IMR-90 (cell line): ENCODE data around the gene KRTAP10-5. TPM values are rescaled to one million over a fixed set of nuclear protein-coding genes. Genes with fewer than 3 reads are reported as not detected.

Experiments used
- ATAC-seq: fragments of 200-7000 bp; cut with Tn5 transposase; 2 replicates; pipeline ENCODE4 v1.9.1; 2020; ENCODE audit warnings: low read depth, mild to moderate bottlenecking, moderate library complexity
- BruUV-seq: library from RNA; stranded (reverse); fragments of 400-500 nt; replicated peaks from 2 replicates; lab custom pipeline; 2021; lab: Mats Ljungman, UMichigan
- CTCF ChIA-PET: fragments of 300-600 bp; formaldehyde crosslinking; extraction: SDS; loops from one replicate; lab custom pipeline; 2021; ENCODE audit warnings: antibody characterized with exemption; lab: Yijun Ruan, JAX
- POLR2A ChIA-PET: fragments of 300-600 bp; sonication (Branson Sonifier 250); formaldehyde crosslinking; loops from one replicate; lab custom pipeline; 2022; ENCODE audit warnings: antibody characterized with exemption; ENCODE audit not compliant: unreplicated experiment; lab: Charles Lee
- DNase-seq: peaks from one replicate; pipeline ENCODE4 v3.0.0; 2013
- H2AFZ ChIP-seq: replicated peaks from 2 replicates; pipeline ENCODE3; 2013; ENCODE audit warnings: low read length, mild to moderate bottlenecking; ENCODE audit not compliant: poor library complexity
- H2AK5ac ChIP-seq: 2 replicates; pipeline ENCODE4 v1.6.1; 2013; ENCODE audit warnings: low read depth, low read length, inconsistent platforms
- H2AK9ac ChIP-seq: replicated peaks from 2 replicates; pipeline ENCODE3; 2013; ENCODE audit warnings: mild to moderate bottlenecking, low read depth, low read length, moderate library complexity; ENCODE audit not compliant: poor library complexity
- H2BK120ac ChIP-seq: 2 replicates; pipeline ENCODE4 v1.6.1; 2013; ENCODE audit warnings: low read depth, low read length, inconsistent platforms
- H2BK15ac ChIP-seq: 3 replicates; pipeline ENCODE4 v1.6.1; 2013; ENCODE audit warnings: low read depth, low read length, inconsistent platforms
- H2BK20ac ChIP-seq: 2 replicates; pipeline ENCODE4 v1.6.1; 2013; ENCODE audit warnings: low read depth, mild to moderate bottlenecking, inconsistent platforms, low read length, moderate library complexity
- H2BK5ac ChIP-seq: 2 replicates; pipeline ENCODE4 v1.6.1; 2013; ENCODE audit warnings: mild to moderate bottlenecking, low read depth, low read length, inconsistent platforms; ENCODE audit not compliant: poor library complexity, severe bottlenecking
- H3K14ac ChIP-seq: replicated peaks from 2 replicates; pipeline ENCODE4 v1.6.1; 2013; ENCODE audit warnings: low read depth, low read length, inconsistent platforms
- H3K18ac ChIP-seq: 2 replicates; pipeline ENCODE4 v1.6.1; 2013; ENCODE audit warnings: low read depth, low read length, control low read depth
- H3K23ac ChIP-seq: 2 replicates; pipeline ENCODE4 v1.6.1; 2013; ENCODE audit warnings: low read depth, low read length, inconsistent platforms
- H3K27ac ChIP-seq: 2 replicates; pipeline ENCODE4 v1.5.1; 2013; ENCODE audit warnings: mild to moderate bottlenecking, control low read depth, low read length; ENCODE audit not compliant: insufficient read depth
- H3K27me3 ChIP-seq: 2 replicates; pipeline ENCODE4 v1.6.1; 2013; ENCODE audit warnings: low read length; ENCODE audit not compliant: control insufficient read depth, insufficient read depth
- H3K36me3 ChIP-seq: 2 replicates; pipeline ENCODE4 v1.6.1; 2013; ENCODE audit warnings: low read length, mixed read lengths; ENCODE audit not compliant: control insufficient read depth, insufficient read depth
- H3K4ac ChIP-seq: 2 replicates; pipeline ENCODE4 v1.6.1; 2013; ENCODE audit warnings: low read depth, low read length, inconsistent platforms
- H3K4me1 ChIP-seq: 2 replicates; pipeline ENCODE4 v1.6.1; 2013; ENCODE audit warnings: low read length, mixed read lengths; ENCODE audit not compliant: control insufficient read depth, insufficient read depth
- H3K4me2 ChIP-seq: 2 replicates; pipeline ENCODE4 v1.6.1; 2013; ENCODE audit warnings: low read depth, mild to moderate bottlenecking, control low read depth, low read length, moderate library complexity
- H3K4me3 ChIP-seq: 2 replicates; pipeline ENCODE4 v1.5.1; 2013; ENCODE audit warnings: low read depth, mild to moderate bottlenecking, control low read depth, low read length, moderate library complexity; ENCODE audit not compliant: insufficient read depth
- H3K56ac ChIP-seq: 2 replicates; pipeline ENCODE4 v1.6.1; 2013; ENCODE audit warnings: low read length, inconsistent platforms; ENCODE audit not compliant: insufficient read depth; ENCODE audit errors: extremely low read depth
- H3K79me1 ChIP-seq, 2 experiments: 2 replicates each; pipeline ENCODE4 v1.6.1; 2013; ENCODE audit warnings: low read length in 2 of 2, inconsistent platforms in 1 of 2, low read depth in 1 of 2
- H3K9ac ChIP-seq: 2 replicates; pipeline ENCODE4 v1.6.1; 2013; ENCODE audit warnings: low read depth, low read length, control low read depth
- H3K9me1 ChIP-seq: 2 replicates; pipeline ENCODE4 v1.6.1; 2013; ENCODE audit warnings: low read length, inconsistent platforms; ENCODE audit not compliant: insufficient read depth
- H3K9me3 ChIP-seq: 2 replicates; pipeline ENCODE4 v1.6.1; 2013; ENCODE audit warnings: low read length; ENCODE audit not compliant: control insufficient read depth, insufficient read depth
- H4K20me1 ChIP-seq: 2 replicates; pipeline ENCODE4 v1.6.1; 2013; ENCODE audit warnings: low read length, inconsistent platforms; ENCODE audit not compliant: insufficient read depth
- H4K5ac ChIP-seq: 2 replicates; pipeline ENCODE4 v1.6.1; 2013; ENCODE audit warnings: mild to moderate bottlenecking, low read depth, low read length, control low read depth
- H4K8ac ChIP-seq, 2 experiments: 2 replicates each; pipeline ENCODE4 v1.6.1; 2013; ENCODE audit warnings: low read depth in 2 of 2, low read length in 2 of 2, control low read depth in 1 of 2, inconsistent platforms in 1 of 2
- H4K91ac ChIP-seq: 2 replicates; pipeline ENCODE4 v1.6.1; 2013; ENCODE audit warnings: low read depth, low read length, inconsistent platforms; ENCODE audit not compliant: insufficient read depth
- BHLHE40 ChIP-seq: fragments of 150-350 bp; IDR thresholded peaks from 2 replicates; pipeline ENCODE4 v1.6.1; 2016; ENCODE audit warnings: mild to moderate bottlenecking, low read depth, low read length
- CEBPB ChIP-seq: IDR thresholded peaks from 2 replicates; pipeline ENCODE4 v1.6.1; 2012; ENCODE audit warnings: low read depth, low read length, improper control_type of control experiment
- CHD1 ChIP-seq: IDR thresholded peaks from 2 replicates; pipeline ENCODE4 v1.6.1; 2012; ENCODE audit warnings: low read depth, low read length, improper control_type of control experiment
- FOS ChIP-seq: fragments of 150-350 bp; IDR thresholded peaks from 2 replicates; pipeline ENCODE4 v1.6.1; 2016; ENCODE audit warnings: low read depth, low read length
- MAFK ChIP-seq: IDR thresholded peaks from 2 replicates; pipeline ENCODE4 v1.6.1; 2012; ENCODE audit warnings: low read depth, low read length, improper control_type of control experiment
- MAZ ChIP-seq: IDR thresholded peaks from 2 replicates; pipeline ENCODE4 v1.6.1; 2012; ENCODE audit warnings: low read depth, mild to moderate bottlenecking, low read length, improper control_type of control experiment, moderate library complexity, borderline replicate concordance
- MXI1 ChIP-seq: IDR thresholded peaks from 2 replicates; pipeline ENCODE4 v1.6.1; 2012; ENCODE audit warnings: low read depth, mild to moderate bottlenecking, low read length, moderate library complexity, borderline replicate concordance
- NFE2L2 ChIP-seq: fragments of 150-350 bp; IDR thresholded peaks from 2 replicates; pipeline ENCODE4 v1.6.1; 2016; ENCODE audit warnings: low read depth, mild to moderate bottlenecking, low read length
- POLR2A ChIP-seq: IDR thresholded peaks from 2 replicates; pipeline ENCODE4 v1.6.1; 2012; ENCODE audit warnings: mild to moderate bottlenecking, low read depth, low read length
- RAD21 ChIP-seq: IDR thresholded peaks from 2 replicates; pipeline ENCODE4 v1.6.1; 2012; ENCODE audit warnings: low read length, improper control_type of control experiment
- RCOR1 ChIP-seq: IDR thresholded peaks from 2 replicates; pipeline ENCODE4 v1.6.1; 2012; ENCODE audit warnings: mild to moderate bottlenecking, low read length, improper control_type of control experiment; ENCODE audit not compliant: insufficient replicate concordance
- RFX5 ChIP-seq: IDR thresholded peaks from 2 replicates; pipeline ENCODE4 v1.8.0; 2012; ENCODE audit warnings: low read depth, mild to moderate bottlenecking, low read length, moderate library complexity
- SMC3 ChIP-seq: fragments of 150-350 bp; IDR thresholded peaks from 2 replicates; pipeline ENCODE4 v1.6.1; 2016; ENCODE audit warnings: low read depth, mild to moderate bottlenecking, antibody characterized with exemption, low read length, moderate library complexity
- WGBS, 2 experiments: methylation state at CpG; one replicate each; pipeline versions ENCODE4 v1.1.5 to v1.1.7; 2013; ENCODE audit warnings: missing lambda C conversion rate in 2 of 2; ENCODE audit not compliant: insufficient read length in 1 of 2; ENCODE audit errors: extremely low coverage in 2 of 2; 5-methylcytosine and 5-hydroxymethylcytosine counted together
- dilution Hi-C: fragments of 300-500 bp; cut with HindIII; formaldehyde crosslinking; loops from one replicate; pipeline ENCODE4 v1.14.3; 2018; ENCODE audit warnings: low sequenced_read_pairs; ENCODE audit not compliant: unreplicated experiment
- in situ Hi-C: fragments of 300-500 bp; cut with MboI; formaldehyde crosslinking; loops from 3 replicates; pipeline ENCODE4 v1.14.3; 2019; ENCODE audit warnings: low sequenced_read_pairs, inconsistent platforms, mixed read lengths
- intact Hi-C: fragments of 100-400 bp; cut with micrococcal nuclease; formaldehyde crosslinking; loops from 2 replicates; pipeline ENCODE4 v1.10.0; 2022
- polyA plus RNA-seq, 3 experiments: library from polyadenylated mRNA; depleted of rRNA; stranded (reverse); fragments of >200 nt; gene quantifications; 2 replicates each; pipeline ENCODE4 v1.2.3, GENCODE V29; 2012; ENCODE audit warnings: low replicate concordance in 1 of 3
- total RNA-seq: library from RNA; depleted of rRNA; stranded (reverse); fragments of >200 nt; gene quantifications from 2 replicates; pipeline ENCODE4 v1.2.3, GENCODE V29; 2012
- TF ChIP-seq, protein P1 (sequence below): fragments of 150-350 bp; IDR thresholded peaks from 2 replicates; pipeline ENCODE4 v1.6.1; 2016; ENCODE audit warnings: low read depth, mild to moderate bottlenecking, low read length, moderate library complexity, borderline replicate concordance
- TF ChIP-seq, protein P2 (sequence below): conservative IDR thresholded peaks from 2 replicates; pipeline ENCODE4 v1.5.1; 2012; ENCODE audit warnings: mild to moderate bottlenecking, low read depth, low read length, improper control_type of control experiment
- TF ChIP-seq, protein P3 (sequence below): fragments of 150-350 bp; IDR thresholded peaks from 2 replicates; pipeline ENCODE4 v1.6.1; 2017; ENCODE audit warnings: mild to moderate bottlenecking, antibody characterized with exemption, low read length, low read depth

Gene KRTAP10-5
- total and polyA plus RNA-seq, 2 of the 4 experiments (the other 2 are of a cell fraction): not detected

GRCh38 chr21:44544566-44544965 lies 35.8 kb downstream of the KRTAP10-5 start:
- Histone ChIP-seq H3K23ac (no peak overlapping the region), H3K9ac (no peak overlapping the region), H2AK5ac (no peak overlapping the region), H4K91ac (no peak overlapping the region), H4K8ac (no peak overlapping the region), H3K4me3 (no peak overlapping the region), H3K36me3 (no peaks in the 10 kb centered on the region), H3K18ac (no peak overlapping the region), H3K56ac (no peak overlapping the region), H3K9me3 (peaks cover 2% of the 10 kb centered on the region), H2AK9ac (no peak overlapping the region), H3K27me3 (peaks cover 8% of the 10 kb centered on the region), H3K27ac (no peak overlapping the region), H2BK15ac (no peak overlapping the region), H3K4me2 (no peak overlapping the region), H2AFZ (no peak overlapping the region), H3K4ac (no peak overlapping the region), H2BK20ac (no peak overlapping the region), H2BK120ac (no peak overlapping the region), H4K20me1 (no peaks in the 10 kb centered on the region), H4K5ac (no peak overlapping the region), H3K4me1 (no peaks in the 10 kb centered on the region), H2BK5ac (no peak overlapping the region), H3K14ac (no peak overlapping the region), H3K79me1 (no peaks in the 10 kb centered on the region), H3K9me1 (no peaks in the 10 kb centered on the region)
- DNase-seq (no peak), ATAC-seq (no peak)
- TF ChIP-seq NFE2L2 (no peak), RFX5 (no peak), MAFK (no peak), MAZ (no peak), MXI1 (no peak), POLR2A (no peak), FOS (no peak), CHD1 (no peak), SMC3 (no peak), RCOR1 (no peak), RAD21 (no peak), CEBPB (no peak), BHLHE40 (no peak)
- TF ChIP-seq, protein P1, sequence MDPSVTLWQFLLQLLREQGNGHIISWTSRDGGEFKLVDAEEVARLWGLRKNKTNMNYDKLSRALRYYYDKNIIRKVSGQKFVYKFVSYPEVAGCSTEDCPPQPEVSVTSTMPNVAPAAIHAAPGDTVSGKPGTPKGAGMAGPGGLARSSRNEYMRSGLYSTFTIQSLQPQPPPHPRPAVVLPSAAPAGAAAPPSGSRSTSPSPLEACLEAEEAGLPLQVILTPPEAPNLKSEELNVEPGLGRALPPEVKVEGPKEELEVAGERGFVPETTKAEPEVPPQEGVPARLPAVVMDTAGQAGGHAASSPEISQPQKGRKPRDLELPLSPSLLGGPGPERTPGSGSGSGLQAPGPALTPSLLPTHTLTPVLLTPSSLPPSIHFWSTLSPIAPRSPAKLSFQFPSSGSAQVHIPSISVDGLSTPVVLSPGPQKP: no peak
- TF ChIP-seq, protein P2, sequence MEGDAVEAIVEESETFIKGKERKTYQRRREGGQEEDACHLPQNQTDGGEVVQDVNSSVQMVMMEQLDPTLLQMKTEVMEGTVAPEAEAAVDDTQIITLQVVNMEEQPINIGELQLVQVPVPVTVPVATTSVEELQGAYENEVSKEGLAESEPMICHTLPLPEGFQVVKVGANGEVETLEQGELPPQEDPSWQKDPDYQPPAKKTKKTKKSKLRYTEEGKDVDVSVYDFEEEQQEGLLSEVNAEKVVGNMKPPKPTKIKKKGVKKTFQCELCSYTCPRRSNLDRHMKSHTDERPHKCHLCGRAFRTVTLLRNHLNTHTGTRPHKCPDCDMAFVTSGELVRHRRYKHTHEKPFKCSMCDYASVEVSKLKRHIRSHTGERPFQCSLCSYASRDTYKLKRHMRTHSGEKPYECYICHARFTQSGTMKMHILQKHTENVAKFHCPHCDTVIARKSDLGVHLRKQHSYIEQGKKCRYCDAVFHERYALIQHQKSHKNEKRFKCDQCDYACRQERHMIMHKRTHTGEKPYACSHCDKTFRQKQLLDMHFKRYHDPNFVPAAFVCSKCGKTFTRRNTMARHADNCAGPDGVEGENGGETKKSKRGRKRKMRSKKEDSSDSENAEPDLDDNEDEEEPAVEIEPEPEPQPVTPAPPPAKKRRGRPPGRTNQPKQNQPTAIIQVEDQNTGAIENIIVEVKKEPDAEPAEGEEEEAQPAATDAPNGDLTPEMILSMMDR: no peak
- TF ChIP-seq, protein P3, sequence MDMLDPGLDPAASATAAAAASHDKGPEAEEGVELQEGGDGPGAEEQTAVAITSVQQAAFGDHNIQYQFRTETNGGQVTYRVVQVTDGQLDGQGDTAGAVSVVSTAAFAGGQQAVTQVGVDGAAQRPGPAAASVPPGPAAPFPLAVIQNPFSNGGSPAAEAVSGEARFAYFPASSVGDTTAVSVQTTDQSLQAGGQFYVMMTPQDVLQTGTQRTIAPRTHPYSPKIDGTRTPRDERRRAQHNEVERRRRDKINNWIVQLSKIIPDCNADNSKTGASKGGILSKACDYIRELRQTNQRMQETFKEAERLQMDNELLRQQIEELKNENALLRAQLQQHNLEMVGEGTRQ: no peak
- dilution Hi-C loops (no loop called here), intact Hi-C loops (no loop called here), in situ Hi-C loops (no loop called here)
- ChIA-PET POLR2A (no interaction called here), CTCF (no interaction called here)
- WGBS, 2 experiments: no CpG with 5 or more reads among the region's 3 CpGs
- no TSS peak for BruUV-seq
